Uterus (tissue), 4 donors: ENCODE results near the gene MITF. TPM values are rescaled to one million over a fixed set of nuclear protein-coding genes. Genes with fewer than 3 reads are reported as not detected.

Experiments used
- DNase-seq, 2 donors: peaks; one replicate each; pipeline ENCODE4 v3.0.0-alpha.2; 2019 to 2020
- H3K27ac ChIP-seq, 2 donors: fragments of 200-600 bp; sonication (generic); 1 replicate in 1 of 2; 2 replicates in 1 of 2; pipeline ENCODE4 v1.5.1; 2016 to 2018
- H3K27me3 ChIP-seq, 2 donors: fragments of 200-600 bp; sonication (generic); one replicate each; pipeline ENCODE4 v1.5.1; 2018 to 2019; ENCODE audit warnings: control low read depth in 1 of 2
- H3K36me3 ChIP-seq, 2 donors: fragments of 200-600 bp; sonication (generic); one replicate each; pipeline ENCODE4 v1.5.1; 2019; ENCODE audit warnings: control low read depth in 1 of 2
- H3K4me1 ChIP-seq, 2 donors: fragments of 200-600 bp; sonication (generic); one replicate each; pipeline ENCODE4 v1.5.1; 2018 to 2019; ENCODE audit warnings: control low read depth in 1 of 2
- H3K4me3 ChIP-seq, 2 donors: fragments of 200-600 bp; sonication (generic); 1 replicate in 1 of 2; 2 replicates in 1 of 2; pipeline ENCODE4 v1.5.1; 2018 to 2019; ENCODE audit warnings: mild to moderate bottlenecking in 1 of 2
- H3K9me3 ChIP-seq, 2 donors: fragments of 200-600 bp; sonication (generic); one replicate each; pipeline ENCODE4 v1.5.1; 2019; ENCODE audit warnings: control low read depth in 1 of 2
- CTCF ChIP-seq, 4 experiments: fragments of 200-600 bp in 2 of 4; fragments of 450-650 bp in 2 of 4; sonication (generic) in 2 of 4; IDR thresholded peaks; one replicate each; pipeline ENCODE4 v1.5.1; 2016 to 2019; ENCODE audit warnings: antibody characterized with exemption in 4 of 4, mild to moderate bottlenecking in 2 of 4, moderate library complexity in 1 of 4
- POLR2A ChIP-seq, 2 donors: fragments of 450-650 bp; IDR thresholded peaks; one replicate each; pipeline ENCODE4 v1.6.1; 2016; ENCODE audit warnings: antibody characterized with exemption in 2 of 2, mild to moderate bottlenecking in 1 of 2, moderate library complexity in 1 of 2
- intact Hi-C: fragments of 100-400 bp; cut with DNase I; formaldehyde crosslinking; loops from one replicate; pipeline ENCODE4 v1.15.1; 2023; ENCODE audit warnings: low total_unique reads
- total RNA-seq, 4 donors: library from RNA; depleted of rRNA in 3 of 4; stranded (reverse); fragments of >200 nt in 3 of 4; gene quantifications; one replicate each; pipeline versions ENCODE4 v1.1.0 to v1.2.4, GENCODE V29; 2014 to 2023
- donor health status: DM: yes; HTN: yes; CAD: no.

The MITF gene
- total RNA-seq, 4 donors from 2014 or later, result 18.2 to 66.0 (median 52.6) TPM

- Histone ChIP-seq H3K27me3 (no peaks in the 10 kb centered on the region), H3K4me3 (no peak overlapping the region), H3K4me1 (no peaks in the 10 kb centered on the region), H3K27ac (peak overlapping the region; percentile 74 to 93), H3K36me3 (no peaks in the 10 kb centered on the region), H3K9me3 (no peaks in the 10 kb centered on the region)
- TF ChIP-seq CTCF (IDR thresholded peaks at IDR 0.05) (no peak), POLR2A (IDR thresholded peaks at IDR 0.05) (no peak)
- no peak for DNase-seq
- intact Hi-C loops, result no loop called here
These were observed 29.2 kb downstream of the MITF start for GRCh38 chr3:69768438-69768837.

- DNase-seq, result no peak
- peak overlapping the region in 1 of 2 donors; percentile 93 for H3K27ac ChIP-seq
- H3K4me3 ChIP-seq, result no peak overlapping the region
- no peaks in the 10 kb centered on the region for H3K36me3 ChIP-seq
- H3K4me1 ChIP-seq, result peaks cover 0 to 10% of the 10 kb centered on the region in 2 donors
- intact Hi-C loops, result no loop called here
- H3K27me3 ChIP-seq, result no peaks in the 10 kb centered on the region
- no peaks in the 10 kb centered on the region for H3K9me3 ChIP-seq
- TF ChIP-seq POLR2A (IDR thresholded peaks at IDR 0.05), result no peak
- TF ChIP-seq CTCF (IDR thresholded peaks at IDR 0.05), result no peak
These were observed 31.0 kb downstream of the MITF start for GRCh38 chr3:69770219-69770618.

- H3K27ac ChIP-seq, result no peak overlapping the region
- no peak overlapping the region for H3K4me3 ChIP-seq
- H3K4me1 ChIP-seq, result peaks cover 0 to 10% of the 10 kb centered on the region in 2 donors
- H3K9me3 ChIP-seq, result no peaks in the 10 kb centered on the region
- no peaks in the 10 kb centered on the region for H3K36me3 ChIP-seq
- DNase-seq, result no peak
- intact Hi-C loops, result no loop called here
- H3K27me3 ChIP-seq, result no peaks in the 10 kb centered on the region
- TF ChIP-seq POLR2A (IDR thresholded peaks at IDR 0.05), result no peak
- TF ChIP-seq CTCF (IDR thresholded peaks at IDR 0.05), result no peak
These were observed 31.8 kb downstream of the MITF start for GRCh38 chr3:69770976-69771634.

- intact Hi-C loops, result no loop called here
- H3K4me3 ChIP-seq, result no peak overlapping the region
- peak overlapping the region in 1 of 2 donors; percentile 39 for H3K27ac ChIP-seq
- no peak for TF ChIP-seq POLR2A (IDR thresholded peaks at IDR 0.05)
- TF ChIP-seq CTCF (IDR thresholded peaks at IDR 0.05), result no peak
- no peaks in the 10 kb centered on the region for H3K36me3 ChIP-seq
- H3K9me3 ChIP-seq, result no peaks in the 10 kb centered on the region
- no peak for DNase-seq
- peaks cover 0 to 10% of the 10 kb centered on the region in 2 donors for H3K4me1 ChIP-seq
- H3K27me3 ChIP-seq, result no peaks in the 10 kb centered on the region
These were observed 33.0 kb downstream of the MITF start for GRCh38 chr3:69772152-69772867.

- H3K36me3 ChIP-seq, result no peaks in the 10 kb centered on the region
- H3K9me3 ChIP-seq, result no peaks in the 10 kb centered on the region
- peak overlapping the region; percentile 28 to 38 for H3K27ac ChIP-seq
- intact Hi-C loops, result no loop called here
- peaks cover 0 to 10% of the 10 kb centered on the region in 2 donors for H3K4me1 ChIP-seq
- DNase-seq, result peak; percentile 41 to 63
- no peaks in the 10 kb centered on the region for H3K27me3 ChIP-seq
- no peak for TF ChIP-seq POLR2A (IDR thresholded peaks at IDR 0.05)
- no peak for TF ChIP-seq CTCF (IDR thresholded peaks at IDR 0.05)
- H3K4me3 ChIP-seq, result no peak overlapping the region
These were observed 34.8 kb downstream of the MITF start for GRCh38 chr3:69774029-69774428.
